Globus pallidus (tissue), 1 donor: ENCODE data around the gene KRTAP3-3.
"Not testable (repeated sequence)": the region's sequence is repeated elsewhere in the genome, so short reads cannot be mapped to it uniquely, and the experiment has no call there.

ENCODE experiments used
- DNase-seq: peaks from one replicate; pipeline ENCODE4 v3.0.0-alpha.2; 2015; ENCODE audit warnings: low spot score

KRTAP3-3 gene

DNA sequence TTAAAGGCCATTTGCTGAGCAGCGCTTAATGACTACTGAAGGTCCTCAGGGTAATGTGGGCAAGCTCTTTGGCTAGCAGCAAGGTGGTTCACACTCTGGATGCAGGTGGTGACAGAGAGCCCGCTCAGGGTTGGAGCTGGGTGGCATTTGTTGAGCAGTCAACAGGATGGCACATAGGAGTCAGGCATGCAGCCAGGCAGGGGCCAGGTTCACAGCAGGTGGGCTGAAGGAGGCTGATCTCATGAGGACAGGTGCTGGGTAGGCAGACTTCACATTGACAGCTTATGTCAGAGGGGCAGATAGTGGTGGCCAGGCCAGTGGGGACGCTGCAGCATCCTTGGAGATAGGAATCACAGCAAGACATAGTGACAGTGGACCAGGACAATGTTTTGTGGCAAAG, 10.4 kb upstream of the KRTAP3-3 start:
- no peak for DNase-seq

DNA sequence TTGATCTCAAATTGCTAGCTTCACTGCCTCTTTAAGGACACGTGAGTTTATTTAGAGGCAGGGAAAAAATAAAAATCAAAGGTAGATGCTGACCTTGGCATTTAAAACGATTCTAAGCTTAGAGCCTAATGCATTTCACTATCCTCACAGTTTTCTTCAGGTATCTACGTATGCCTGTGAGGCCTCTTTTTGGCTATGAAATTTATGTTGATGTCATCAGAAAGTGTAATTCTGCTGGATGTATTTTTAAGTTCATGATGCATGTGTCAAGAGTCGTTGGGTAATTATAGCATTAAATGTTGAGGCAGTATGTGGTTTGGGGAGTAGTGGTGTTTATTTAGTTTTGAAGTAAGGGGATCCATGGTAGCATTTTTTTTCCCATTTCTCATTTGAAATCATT, 10.0 kb upstream of the KRTAP3-3 start:
- no peak for DNase-seq

DNA sequence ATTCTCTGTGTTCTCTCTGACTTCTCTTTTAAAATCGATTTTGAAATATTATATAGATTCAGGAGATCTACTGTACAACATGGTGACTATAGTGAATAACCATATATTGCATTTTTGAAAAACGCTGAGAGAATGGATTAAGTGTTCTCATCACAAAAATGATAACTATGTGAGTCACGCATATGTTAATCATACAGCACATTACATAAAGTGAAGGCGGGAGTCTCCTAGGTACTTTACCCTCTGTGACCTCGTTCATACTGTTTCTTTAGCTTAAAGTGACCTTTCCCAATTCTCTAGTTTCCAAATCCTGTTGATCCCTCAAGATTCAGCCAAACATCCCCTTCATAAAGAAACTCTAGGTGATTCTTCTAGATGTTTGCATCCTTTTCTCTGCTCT, 8.8 kb upstream of the KRTAP3-3 start:
- DNase-seq = no peak

DNA sequence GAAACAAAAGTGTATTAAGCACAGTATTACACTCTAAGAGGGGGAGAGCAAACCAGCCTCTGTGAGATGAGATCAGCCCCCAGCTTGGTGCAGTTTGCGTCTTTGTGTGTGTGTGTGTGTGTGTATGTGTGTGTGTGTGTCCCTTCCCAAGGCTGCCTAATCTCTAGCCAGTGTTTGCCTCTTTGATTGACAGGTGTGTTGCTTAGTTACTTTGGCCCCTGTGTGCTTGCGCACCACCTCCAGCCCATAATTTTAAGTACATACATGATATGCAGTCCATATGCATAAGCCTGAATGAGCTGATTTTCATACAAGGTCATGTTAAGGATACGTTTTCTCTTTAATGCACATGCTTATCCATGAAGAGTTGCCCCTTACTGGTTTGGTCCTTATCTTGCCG, 7.8 kb upstream of the KRTAP3-3 start:
- DNase-seq = no peak

DNA sequence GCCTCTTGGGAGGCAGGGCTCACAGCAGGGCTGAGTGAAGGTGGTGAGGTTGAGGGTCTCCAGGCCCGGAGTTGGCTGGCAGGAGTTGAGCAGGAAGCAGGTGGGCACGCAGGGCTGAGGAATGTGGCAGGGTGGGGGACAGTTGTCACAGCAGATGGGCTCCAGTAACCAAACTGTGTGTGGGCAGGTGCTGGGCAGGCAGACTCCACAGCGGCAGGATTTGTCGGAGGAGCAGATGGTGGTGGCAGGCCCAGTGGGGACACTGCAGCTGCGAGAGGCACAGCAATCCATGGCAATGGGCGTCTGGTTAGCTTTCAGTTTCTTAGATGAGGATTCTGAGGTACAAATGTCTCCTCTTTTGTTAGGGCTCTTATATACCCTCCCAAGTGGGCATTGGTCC, 5.6 kb upstream of the KRTAP3-3 start, which contains the start of gene KRTAP3-2:
KRTAP3-2 (minus strand) TSS at position 344 of the 400 bp plus-strand sequence; CDS start at position 291, 53 bp downstream.
- not testable (repeated sequence) for DNase-seq

DNA sequence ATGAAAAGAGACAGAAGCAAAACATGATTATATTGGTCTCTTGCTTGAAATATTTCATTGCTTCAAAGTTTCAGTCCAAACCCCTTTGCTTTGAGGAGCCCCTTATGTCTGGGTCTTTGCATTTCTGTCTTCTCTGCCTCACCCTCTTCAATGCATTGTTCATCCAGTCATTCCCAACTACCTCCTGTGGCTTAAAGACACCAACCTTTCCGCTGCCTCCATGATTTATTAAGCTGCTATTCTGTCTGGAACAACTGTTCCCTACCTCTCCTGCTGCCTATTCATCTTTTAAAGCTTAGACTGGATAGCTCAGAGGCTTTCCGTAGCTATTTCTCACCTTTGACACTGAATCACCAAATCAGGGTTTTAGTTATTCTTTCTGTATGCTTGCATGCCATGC, 3.4 kb upstream of the KRTAP3-3 start:
- no peak for DNase-seq

DNA sequence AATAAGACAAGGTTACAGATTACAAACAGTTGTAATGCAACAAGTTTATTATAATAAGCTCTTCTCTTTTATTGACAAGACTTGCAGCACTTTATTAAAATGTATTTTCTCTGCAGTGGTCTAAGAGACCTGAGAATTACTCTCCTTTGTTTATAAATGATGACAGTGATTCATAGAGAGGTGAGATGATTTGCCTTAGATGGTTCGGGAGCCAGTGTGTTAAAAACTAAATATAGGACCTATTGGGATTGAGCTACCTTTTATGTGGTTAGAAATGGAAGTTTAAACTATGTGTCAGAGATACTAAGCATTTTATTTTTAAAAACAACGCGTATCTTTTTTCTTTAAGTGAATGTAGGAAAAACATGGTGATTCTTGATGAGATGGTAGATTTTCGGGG, 2.9 kb upstream of the KRTAP3-3 start:
- DNase-seq = no peak

DNA sequence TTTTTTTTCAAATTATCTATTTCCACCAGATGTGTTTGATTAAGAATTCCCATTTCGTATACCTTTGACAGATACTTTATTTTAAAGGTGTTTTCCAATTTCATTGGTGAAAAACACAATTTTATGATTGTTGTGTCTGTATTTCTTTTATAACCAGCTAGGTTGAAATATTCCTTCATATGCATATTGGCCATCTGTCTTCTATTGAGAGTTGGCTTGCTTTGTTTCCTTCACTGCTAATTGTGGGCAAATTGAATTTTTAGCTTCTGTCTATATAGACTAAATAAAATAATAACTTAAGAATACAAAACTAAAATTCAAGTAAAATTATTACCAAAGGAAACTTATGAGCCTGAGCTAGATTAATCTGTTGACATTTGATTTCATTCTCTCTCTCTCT, 1.2 kb upstream of the KRTAP3-3 start:
- no peak for DNase-seq

DNA sequence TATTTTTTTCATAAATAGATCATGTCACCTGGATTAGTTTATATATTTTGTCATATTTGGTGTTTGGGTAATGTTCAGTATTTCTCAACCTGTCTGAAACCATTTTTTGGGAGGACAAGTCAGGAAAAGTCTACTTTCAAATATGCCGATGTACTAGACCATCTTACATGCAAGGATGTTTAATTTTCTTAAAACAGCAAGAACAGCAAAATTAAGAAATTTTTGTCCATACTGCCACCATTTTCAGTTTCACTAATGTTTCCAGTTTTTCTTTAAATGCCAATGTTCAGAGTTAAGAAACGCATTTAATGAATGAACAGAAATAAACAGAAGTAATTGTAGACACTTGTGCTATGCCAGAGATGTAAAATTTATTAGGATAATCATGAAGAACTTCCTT, 880 bp downstream of the KRTAP3-3 start:
- DNase-seq = no peak

DNA sequence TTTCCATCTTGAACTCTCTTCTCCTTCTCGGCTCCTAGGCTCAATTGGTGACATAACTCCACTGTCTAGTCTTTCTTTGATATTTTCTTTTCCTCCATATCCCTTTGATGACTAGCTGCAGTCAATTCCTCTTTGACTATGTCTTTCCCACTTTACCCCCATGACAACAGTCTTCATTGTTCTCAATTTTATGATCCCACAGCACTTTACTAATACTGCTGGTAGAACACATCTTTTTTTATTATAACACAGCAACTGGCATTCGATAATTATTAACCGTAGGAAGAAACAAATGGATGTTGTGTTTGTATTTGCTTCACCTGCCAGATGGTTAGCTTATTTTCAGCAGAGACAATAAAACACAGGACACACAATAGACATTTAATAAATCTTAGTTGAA, 1.3 kb downstream of the KRTAP3-3 start:
- no peak for DNase-seq

DNA sequence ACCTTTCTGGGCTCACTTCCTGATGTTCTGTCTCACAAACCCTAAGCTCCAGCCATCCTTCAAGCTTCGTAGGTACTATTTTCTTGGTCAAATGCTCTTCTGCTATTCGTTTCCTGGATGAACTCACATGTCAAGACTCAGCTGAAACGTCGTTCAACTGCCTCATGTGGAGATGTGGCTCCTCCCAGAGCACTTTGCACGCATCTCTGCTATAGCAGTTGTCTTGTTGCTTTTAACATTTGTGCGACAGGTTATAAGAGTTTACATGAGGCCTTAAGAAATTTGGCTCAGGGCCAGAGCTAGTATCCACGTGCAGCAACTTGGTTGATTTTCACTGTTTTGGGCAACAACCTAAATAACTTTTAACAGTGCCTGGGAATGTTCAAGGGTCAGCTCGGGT, 7.0 kb downstream of the KRTAP3-3 start:
- no peak for DNase-seq

DNA sequence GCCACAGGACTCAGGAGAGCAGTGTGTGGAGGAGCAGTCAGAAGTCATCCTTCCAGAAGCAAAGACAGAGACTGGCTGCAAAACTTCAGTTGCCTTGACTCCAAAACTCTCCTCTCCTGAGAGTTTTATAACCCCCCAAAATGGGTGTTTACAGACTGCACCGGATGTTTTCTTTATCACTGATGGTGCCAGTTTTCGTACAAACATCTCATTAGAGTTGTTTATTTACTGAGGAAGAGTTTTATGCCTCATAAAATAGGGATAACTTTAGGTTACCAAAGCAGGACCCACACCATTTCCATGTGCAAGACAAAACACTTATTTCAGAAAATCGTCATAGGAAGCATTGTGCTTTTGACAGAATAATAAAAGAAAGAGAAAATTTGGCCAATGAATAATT, 9.7 kb downstream of the KRTAP3-3 start, which contains the start of gene KRT40:
KRT40 (minus strand) TSS at position 101 of the 400 bp plus-strand sequence; CDS start at position 48, 53 bp downstream.
- no peak for DNase-seq

DNA sequence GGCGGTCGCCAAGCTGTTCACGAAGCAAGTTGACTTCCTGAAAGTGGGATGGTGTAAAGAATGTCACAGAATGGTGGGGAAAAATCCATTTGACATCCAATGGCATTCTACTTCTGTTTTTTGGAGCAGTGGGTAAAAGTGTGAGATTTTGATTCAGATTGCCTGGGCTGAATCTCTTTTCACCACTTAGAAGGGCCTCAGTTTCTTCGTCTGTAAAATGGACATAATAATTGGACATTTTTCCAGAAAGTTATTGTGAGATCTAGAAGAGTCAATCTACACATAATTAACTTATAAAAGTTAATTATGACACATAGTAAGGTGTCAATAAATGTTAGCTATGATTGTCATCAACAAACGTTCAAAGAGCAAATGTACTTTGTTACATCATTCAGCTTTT, 12.8 kb downstream of the KRTAP3-3 start:
- DNase-seq = no peak

DNA sequence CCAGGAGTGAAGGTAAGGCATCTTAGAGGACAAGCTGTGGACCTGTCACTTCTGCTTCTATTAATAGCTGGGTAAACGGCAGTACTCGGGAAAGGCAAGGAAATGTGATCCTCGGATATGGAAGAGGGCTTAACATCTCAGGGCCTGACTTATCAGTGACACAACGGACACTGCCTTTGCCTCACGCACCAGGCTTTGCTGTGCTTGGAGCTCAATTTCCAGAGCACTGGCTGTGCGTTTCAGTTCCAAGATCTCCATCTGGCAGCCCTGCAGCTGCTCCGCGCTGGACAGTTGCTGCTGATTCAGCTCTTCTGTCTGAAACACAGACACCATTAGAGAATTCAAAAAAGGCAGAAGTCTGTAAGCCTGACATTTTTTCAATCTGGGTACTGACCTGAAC, 13.4 kb downstream of the KRTAP3-3 start:
- DNase-seq = peak; percentile 9

DNA sequence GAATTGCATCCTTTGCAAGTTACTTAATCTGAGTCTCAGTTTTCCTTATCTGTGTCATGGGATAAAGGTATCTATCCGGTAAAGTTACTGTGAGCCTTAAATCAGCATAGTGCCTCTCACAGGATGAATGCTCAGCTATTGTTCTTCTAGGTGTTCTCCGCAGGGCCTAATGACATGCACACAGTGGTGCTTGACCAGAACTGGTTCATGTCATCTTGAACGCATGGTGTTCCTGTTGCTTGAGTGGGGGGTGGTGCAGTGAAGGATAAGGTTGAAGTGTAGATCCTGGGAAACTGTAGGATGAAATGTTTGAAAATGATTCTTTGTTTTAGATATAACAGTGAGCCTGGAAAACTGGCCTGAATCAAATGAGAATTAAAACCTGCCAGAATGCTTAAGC, 13.8 kb downstream of the KRTAP3-3 start:
- no peak for DNase-seq

DNA sequence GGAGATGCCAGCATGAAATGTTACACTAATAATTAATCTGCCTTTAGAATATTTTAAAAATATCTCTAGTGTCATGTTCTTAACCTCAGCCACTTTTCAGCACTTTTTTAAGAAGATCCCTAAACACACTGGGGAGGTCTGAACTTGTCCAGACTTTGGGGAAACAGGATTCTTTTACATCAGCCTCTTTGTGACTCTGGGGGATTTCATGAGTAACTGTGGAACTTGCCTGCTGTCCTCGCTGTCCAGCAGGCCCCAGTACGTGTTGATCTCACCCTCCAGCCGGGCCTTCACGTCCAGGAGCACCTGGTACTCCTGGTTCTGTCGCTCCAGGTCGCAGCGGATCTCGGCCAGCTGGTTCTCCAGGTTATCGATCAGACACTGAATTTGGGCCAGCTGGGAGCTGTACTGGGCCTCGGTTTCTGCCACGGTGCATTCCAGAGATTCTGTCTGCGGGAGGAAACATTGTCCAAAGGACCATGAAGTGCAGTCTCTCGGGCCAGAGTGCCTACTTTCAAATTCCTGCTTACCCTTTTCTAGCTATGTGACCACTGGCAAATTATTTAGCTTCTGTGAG, 15.3 kb downstream of the KRTAP3-3 start:
- no peak for DNase-seq

DNA sequence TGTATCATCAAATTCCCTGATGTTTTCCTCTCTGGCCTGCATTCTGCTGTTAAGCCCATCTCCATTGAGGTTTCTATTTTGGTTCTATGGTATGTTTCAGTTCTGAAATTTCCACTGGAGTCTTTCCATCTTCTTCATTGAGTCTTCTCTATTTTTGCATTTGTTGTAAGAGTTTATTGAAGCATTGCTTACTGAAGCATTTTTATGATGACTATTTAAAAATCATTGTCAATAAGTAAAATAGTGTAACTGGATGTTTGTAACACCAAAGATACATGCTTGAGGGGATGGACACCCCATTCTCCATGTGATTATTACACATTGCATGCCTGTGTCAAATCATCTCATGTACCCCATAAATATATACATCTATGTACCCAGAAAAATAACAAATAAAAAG, 18.4 kb downstream of the KRTAP3-3 start:
- DNase-seq = no peak

DNA sequence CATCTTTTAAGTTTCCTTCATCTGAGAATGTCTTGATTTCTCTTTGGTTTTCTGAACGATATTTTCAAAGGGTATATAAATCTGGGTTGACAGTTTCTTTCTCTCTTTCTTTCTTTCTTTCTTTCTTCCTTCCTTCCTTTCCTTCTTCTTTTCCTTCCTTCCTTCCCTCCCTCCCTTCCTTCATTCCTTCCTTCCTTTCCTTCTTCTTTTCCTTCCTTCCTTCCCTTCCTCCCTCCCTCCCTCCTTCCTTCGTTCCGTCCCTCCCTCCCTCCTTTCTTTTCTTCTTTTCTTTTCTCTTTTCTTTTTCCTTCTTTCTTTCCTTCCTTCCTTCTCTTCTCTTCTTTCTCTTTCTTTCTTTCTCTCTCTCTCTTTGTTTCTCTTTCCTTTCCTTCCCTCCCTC, 19.6 kb downstream of the KRTAP3-3 start:
- no peak for DNase-seq

DNA sequence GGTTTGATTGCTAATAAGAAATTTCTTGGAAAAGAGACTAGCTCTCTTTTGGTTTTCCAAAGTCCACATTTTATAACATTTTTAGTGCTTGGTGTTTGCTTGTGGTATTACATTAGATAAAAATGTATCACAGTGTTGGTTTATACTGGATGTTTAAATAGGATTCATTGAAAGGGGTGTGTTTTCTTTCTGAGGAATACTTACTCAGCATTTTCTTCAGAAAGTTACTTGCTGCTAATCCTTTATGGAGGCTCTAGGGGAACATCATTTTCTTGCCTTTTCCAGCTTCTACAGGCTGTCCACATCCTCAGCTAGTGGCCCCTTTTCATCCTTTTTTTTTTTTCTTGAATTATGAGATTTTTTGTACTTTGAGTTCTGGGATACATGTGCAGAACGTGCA, 26.4 kb downstream of the KRTAP3-3 start:
- DNase-seq = no peak

DNA sequence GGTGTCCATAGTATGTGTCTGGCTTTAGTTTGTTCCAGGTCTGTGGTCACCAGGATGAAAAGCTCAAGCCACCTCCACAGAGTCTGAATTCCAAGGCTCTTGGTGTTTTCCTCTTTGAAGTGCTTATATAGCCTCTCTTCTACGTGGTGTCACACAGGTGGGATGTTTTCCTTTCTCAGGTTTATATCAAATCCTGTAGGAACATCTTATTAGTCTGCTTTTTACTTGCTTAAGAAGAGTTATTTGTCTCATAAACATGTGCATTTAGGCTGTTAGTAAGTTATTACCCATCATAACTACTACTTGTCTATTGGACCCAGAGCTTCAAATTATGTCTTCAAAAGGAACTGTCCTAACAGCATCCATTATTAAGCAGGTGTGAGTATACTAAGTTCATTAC, 27.1 kb downstream of the KRTAP3-3 start, which contains the start of gene KRT39:
KRT39 (minus strand) TSS at position 101 of the 400 bp plus-strand sequence; CDS start at position 9, 92 bp downstream.
- no peak for DNase-seq

DNA sequence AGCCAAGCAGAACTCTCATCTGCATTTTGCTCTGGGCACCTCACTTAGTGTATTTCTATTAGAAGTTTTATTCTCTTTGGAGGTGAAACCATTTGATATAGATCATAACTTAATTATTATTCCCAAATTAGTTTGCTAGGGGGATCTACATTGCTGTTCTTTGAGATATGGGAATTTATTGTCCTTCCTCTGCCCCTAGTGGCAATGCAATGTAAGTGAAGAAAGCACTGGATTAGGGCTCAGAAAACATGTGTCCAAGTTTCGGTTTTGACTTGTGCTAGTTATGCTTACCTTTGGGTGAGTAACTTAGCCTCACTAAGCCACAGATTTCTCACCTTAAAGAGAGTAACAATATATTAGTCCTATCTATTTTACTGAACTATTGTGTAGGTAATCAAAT, 30.1 kb downstream of the KRTAP3-3 start:
- no peak for DNase-seq

DNA sequence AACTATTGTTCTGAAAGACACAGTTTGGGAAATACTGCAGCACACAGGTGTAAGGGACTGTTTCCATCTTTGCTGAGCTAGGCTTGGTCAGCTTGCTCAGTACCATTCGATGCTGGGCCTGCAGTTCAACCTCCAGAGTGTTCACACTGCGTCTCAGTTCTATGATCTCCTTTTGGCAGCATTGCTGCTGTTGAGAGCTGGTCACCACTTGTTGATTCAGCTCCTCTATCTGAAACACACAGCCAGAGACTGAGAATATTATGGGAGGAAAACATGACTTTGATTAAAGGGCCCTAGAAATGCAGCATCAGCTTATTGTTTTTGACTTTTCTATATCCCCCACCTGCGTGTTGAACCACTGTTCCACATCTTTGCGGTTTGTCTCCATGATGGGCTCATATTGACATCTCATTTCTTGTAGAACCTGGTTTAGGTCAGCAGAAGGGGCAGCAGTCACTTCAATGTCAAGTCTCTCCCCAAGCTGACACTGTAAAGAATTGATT, 31.9 kb downstream of the KRTAP3-3 start:
- no peak for DNase-seq

DNA sequence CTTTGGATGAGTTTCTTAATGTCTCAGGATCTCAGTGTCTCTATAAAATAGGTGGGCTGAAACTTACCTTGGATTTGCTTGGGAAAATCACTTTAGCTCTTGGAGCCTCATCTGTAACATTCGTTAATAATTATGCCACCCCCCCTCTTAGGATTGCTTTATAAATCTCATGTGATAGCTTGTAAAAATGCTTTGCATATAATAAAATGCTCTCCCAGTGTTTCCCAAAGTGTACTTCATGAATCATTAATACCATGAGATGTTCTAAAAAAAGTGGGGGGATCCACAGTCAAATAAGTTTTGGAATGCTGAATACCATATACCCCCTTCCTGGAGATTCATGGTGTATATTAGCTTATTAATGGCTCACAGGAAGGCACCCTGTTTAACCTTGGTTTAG, 32.4 kb downstream of the KRTAP3-3 start:
- DNase-seq = no peak

DNA sequence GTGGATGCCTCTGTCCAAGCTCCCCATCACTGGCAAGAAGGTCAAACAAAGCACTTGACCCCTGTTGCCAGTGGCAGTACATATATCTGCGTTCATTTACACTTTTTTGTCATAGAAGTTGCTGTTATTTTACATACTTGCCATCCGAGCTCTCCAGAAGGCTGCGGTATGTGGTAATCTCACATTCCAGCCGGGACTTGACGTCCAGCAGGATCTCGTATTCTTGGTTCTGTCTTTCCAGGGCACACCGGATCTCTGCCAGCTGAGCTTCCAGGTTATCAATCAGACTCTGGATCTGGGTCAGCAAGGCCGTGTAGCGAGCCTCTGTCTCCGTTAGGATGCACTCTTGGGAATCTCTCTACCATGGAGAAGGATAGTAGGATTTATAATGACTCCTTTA, 33.8 kb downstream of the KRTAP3-3 start:
- DNase-seq = no peak
